ENCODE data around the gene UCHL5. TPM values are rescaled to one million over a fixed set of nuclear protein-coding genes. Genes with fewer than 3 reads are reported as not detected.

The UCHL5 gene
- total and polyA plus RNA-seq, 2 donors (not counting 1 experiment from before 2014, with no cell fraction given) = 7.8 to 31.5 TPM

GRCh38 chr1:192966073-192966472 is 93.1 kb downstream of the UCHL5 start:
- Mint-ChIP-seq H3K4me1 (peaks cover 7% of the 10 kb centered on the region), H3K4me3 (no peak overlapping the region), H3K27ac (no peak overlapping the region), H3K9me3 (ENCODE audit: insufficient read depth) (peaks cover 2% of the 10 kb centered on the region), H3K27me3 (no peaks in the 10 kb centered on the region)
- no CpG with 5 or more reads among the region's 2 CpGs for WGBS (ENCODE audit: insufficient coverage)
- Histone ChIP-seq H3K4me3 (ENCODE audit: control extremely low read depth in 1 of 5, extremely low read depth in 1 of 5, insufficient read depth in 1 of 5, low read depth in 2 of 5, low read length in 4 of 5) (no peak overlapping the region), H3K4me1 (ENCODE audit: control insufficient read depth in 2 of 2, insufficient read depth in 2 of 2, low read length in 2 of 2) (no peaks in the 10 kb centered on the region), H3K27me3 (replicated peaks in 1 of 4; ENCODE audit: control extremely low read depth in 1 of 4, control insufficient read depth in 3 of 4, insufficient read depth in 4 of 4, low read length in 3 of 4) (no peaks in the 10 kb centered on the region), H3K79me2 (ENCODE audit: control insufficient read depth, insufficient read depth, low read length) (no peaks in the 10 kb centered on the region), H3K9ac (ENCODE audit: low read length) (no peak overlapping the region), H3K36me3 (replicated peaks in 1 of 2; ENCODE audit: control extremely low read depth in 1 of 2, control insufficient read depth in 1 of 2, extremely low read depth in 1 of 2, insufficient read depth in 2 of 2, low read length in 1 of 2) (no peaks in the 10 kb centered on the region), H4K20me1 (ENCODE audit: control insufficient read depth, insufficient read depth, low read length, poor library complexity, severe bottlenecking) (no peaks in the 10 kb centered on the region), H2AFZ (ENCODE audit: insufficient read depth, low read depth, low read length, poor library complexity, severe bottlenecking) (no peak overlapping the region), H3K4me2 (replicated peaks; ENCODE audit: low read depth, low read length, poor library complexity, severe bottlenecking) (no peak overlapping the region), H3K9me3 (ENCODE audit: control extremely low read depth in 1 of 3, control insufficient read depth in 2 of 3, insufficient read depth in 1 of 3, low read length in 2 of 3) (no peaks in the 10 kb centered on the region), H3K27ac (ENCODE audit: low read length in 2 of 2) (no peak overlapping the region)
- ATAC-seq (ENCODE audit: low read depth) (no peak), DNase-seq (no peak)
- intact Hi-C loops (cut with micrococcal nuclease) = no loop called here
- ChIA-PET POLR2A (no interaction called here), CTCF (no interaction called here)
- TF ChIP-seq, protein P1, sequence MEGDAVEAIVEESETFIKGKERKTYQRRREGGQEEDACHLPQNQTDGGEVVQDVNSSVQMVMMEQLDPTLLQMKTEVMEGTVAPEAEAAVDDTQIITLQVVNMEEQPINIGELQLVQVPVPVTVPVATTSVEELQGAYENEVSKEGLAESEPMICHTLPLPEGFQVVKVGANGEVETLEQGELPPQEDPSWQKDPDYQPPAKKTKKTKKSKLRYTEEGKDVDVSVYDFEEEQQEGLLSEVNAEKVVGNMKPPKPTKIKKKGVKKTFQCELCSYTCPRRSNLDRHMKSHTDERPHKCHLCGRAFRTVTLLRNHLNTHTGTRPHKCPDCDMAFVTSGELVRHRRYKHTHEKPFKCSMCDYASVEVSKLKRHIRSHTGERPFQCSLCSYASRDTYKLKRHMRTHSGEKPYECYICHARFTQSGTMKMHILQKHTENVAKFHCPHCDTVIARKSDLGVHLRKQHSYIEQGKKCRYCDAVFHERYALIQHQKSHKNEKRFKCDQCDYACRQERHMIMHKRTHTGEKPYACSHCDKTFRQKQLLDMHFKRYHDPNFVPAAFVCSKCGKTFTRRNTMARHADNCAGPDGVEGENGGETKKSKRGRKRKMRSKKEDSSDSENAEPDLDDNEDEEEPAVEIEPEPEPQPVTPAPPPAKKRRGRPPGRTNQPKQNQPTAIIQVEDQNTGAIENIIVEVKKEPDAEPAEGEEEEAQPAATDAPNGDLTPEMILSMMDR (IDR thresholded peaks at IDR 0.05) = no peak
- no peak for TF ChIP-seq EZH2 (IDR thresholded peaks at IDR 0.05; ENCODE audit: borderline replicate concordance, insufficient read depth, low read depth, low read length, poor library complexity, severe bottlenecking)

DNA sequence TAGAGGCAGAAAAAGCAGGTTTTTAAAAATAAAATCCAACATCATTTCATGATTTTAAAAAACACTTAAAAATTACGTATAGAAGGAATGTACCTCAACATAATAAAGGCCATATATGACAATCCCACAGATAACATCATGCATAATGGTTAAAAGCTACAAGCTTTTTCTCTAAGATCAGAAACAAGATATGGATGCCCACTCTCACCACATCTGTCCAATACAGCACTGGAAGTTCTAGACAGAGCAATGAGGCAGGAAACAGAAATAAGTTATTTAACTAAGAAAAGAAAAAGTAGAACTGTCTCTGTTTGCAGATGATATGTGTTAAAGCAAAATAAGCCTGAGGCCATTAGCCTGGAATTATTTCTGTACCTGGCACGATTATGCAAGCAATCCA is 96.3 kb downstream of the UCHL5 start:
- Histone ChIP-seq H3K4me3 (ENCODE audit: control extremely low read depth in 1 of 5, extremely low read depth in 1 of 5, insufficient read depth in 1 of 5, low read depth in 2 of 5, low read length in 4 of 5) (no peak overlapping the region), H3K27ac (ENCODE audit: low read length in 2 of 2) (no peak overlapping the region), H3K9me3 (ENCODE audit: control extremely low read depth in 1 of 3, control insufficient read depth in 2 of 3, insufficient read depth in 1 of 3, low read length in 2 of 3) (no peaks in the 10 kb centered on the region), H3K4me1 (ENCODE audit: control insufficient read depth in 2 of 2, insufficient read depth in 2 of 2, low read length in 2 of 2) (no peaks in the 10 kb centered on the region), H3K36me3 (replicated peaks in 1 of 2; ENCODE audit: control extremely low read depth in 1 of 2, control insufficient read depth in 1 of 2, extremely low read depth in 1 of 2, insufficient read depth in 2 of 2, low read length in 1 of 2) (no peaks in the 10 kb centered on the region), H3K79me2 (ENCODE audit: control insufficient read depth, insufficient read depth, low read length) (no peaks in the 10 kb centered on the region), H3K9ac (ENCODE audit: low read length) (no peak overlapping the region), H2AFZ (ENCODE audit: insufficient read depth, low read depth, low read length, poor library complexity, severe bottlenecking) (no peak overlapping the region), H3K27me3 (replicated peaks in 1 of 4; ENCODE audit: control extremely low read depth in 1 of 4, control insufficient read depth in 3 of 4, insufficient read depth in 4 of 4, low read length in 3 of 4) (no peaks in the 10 kb centered on the region), H3K4me2 (replicated peaks; ENCODE audit: low read depth, low read length, poor library complexity, severe bottlenecking) (no peak overlapping the region), H4K20me1 (ENCODE audit: control insufficient read depth, insufficient read depth, low read length, poor library complexity, severe bottlenecking) (no peaks in the 10 kb centered on the region)
- intact Hi-C loops (cut with micrococcal nuclease) = no loop called here
- ChIA-PET CTCF (no interaction called here), POLR2A (no interaction called here)
- WGBS (ENCODE audit: insufficient coverage) = no CpG with 5 or more reads among the region's 2 CpGs
- TF ChIP-seq EZH2 (IDR thresholded peaks at IDR 0.05; ENCODE audit: borderline replicate concordance, insufficient read depth, low read depth, low read length, poor library complexity, severe bottlenecking) = no peak
- TF ChIP-seq, protein P1 (IDR thresholded peaks at IDR 0.05) = no peak
- peaks cover 7% of the 10 kb centered on the region for H3K4me1 Mint-ChIP-seq
- DNase-seq (no peak), ATAC-seq (ENCODE audit: low read depth) (no peak)
- no peaks in the 10 kb centered on the region for H3K27me3 Mint-ChIP-seq
- H3K9me3 Mint-ChIP-seq (ENCODE audit: insufficient read depth) = peaks cover 2% of the 10 kb centered on the region
- no peak overlapping the region for H3K27ac Mint-ChIP-seq
- H3K4me3 Mint-ChIP-seq = no peak overlapping the region

Small RNA genes lying within 50 kb of the gene (small RNA-seq; reads per million reads assigned to genes)
- not detected for gene SCARNA18B (ENCODE audit: insufficient read length, low read depth, low replicate concordance)

Other genes with a start within 250 kb of the UCHL5 start
- 66.4 and 78.2 TPM in 2 replicates for gene RO60, start 252 bp upstream of the UCHL5 start, total RNA-seq
- gene RO60, start 252 bp upstream of the UCHL5 start, polyA plus RNA-seq = 8.2 and 11.6 TPM in 2 replicates
- gene GLRX2, start 46.1 kb upstream of the UCHL5 start, total RNA-seq = 12.9 and 13.9 TPM in 2 replicates
- gene GLRX2, start 46.1 kb upstream of the UCHL5 start, polyA plus RNA-seq = 2.7 and 4.6 TPM in 2 replicates
- 71.7 and 77.2 TPM in 2 replicates for gene CDC73, start 62.7 kb upstream of the UCHL5 start, total RNA-seq
- gene CDC73, start 62.7 kb upstream of the UCHL5 start, polyA plus RNA-seq = 6.1 and 11.6 TPM in 2 replicates
- gene B3GALT2, start 127.3 kb upstream of the UCHL5 start, total RNA-seq = 0.07 TPM in 1 of 2 replicates, not detected in the other
- gene B3GALT2, start 127.3 kb upstream of the UCHL5 start, polyA plus RNA-seq = not detected in 2 replicates